LNCaP clone FGC (cell line): ENCODE data around the gene GALNT12.

Source experiments
- DNase-seq: peaks from one replicate; pipeline ENCODE4 v3.0.0-alpha.2; 2011; ENCODE audit warnings: low read depth
- H3K4me3 ChIP-seq: 2 replicates; pipeline ENCODE4 v1.5.1; 2011; ENCODE audit warnings: mild to moderate bottlenecking, low read depth, low read length, control low read depth
- TF ChIP-seq, protein P1 (sequence below): IDR thresholded peaks from 2 replicates; pipeline ENCODE4 v1.5.1; 2012; ENCODE audit warnings: mild to moderate bottlenecking; ENCODE audit not compliant: control insufficient read depth, insufficient read depth; ENCODE audit errors: extremely low read depth

Gene GALNT12

DNA sequence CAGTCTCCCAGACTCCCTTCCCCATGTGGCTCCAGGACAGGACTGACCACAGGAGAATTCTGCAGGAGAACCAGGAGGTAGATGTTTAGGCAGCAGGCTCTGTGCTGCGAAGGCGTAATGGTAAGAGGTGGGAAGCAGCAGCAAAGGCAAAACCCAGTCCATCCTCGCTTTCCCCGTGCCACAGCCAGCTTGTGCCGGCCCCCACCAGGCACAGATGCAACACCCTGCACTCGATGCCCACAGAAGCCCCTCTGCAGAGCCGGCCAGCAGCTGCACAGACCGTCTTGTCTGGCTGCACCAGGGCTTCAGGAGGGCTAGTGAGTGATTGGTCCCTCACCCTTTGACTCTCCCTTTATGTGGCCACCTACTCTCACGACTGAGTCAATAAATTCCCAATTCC, 39.1 kb upstream of the GALNT12 start:
- H3K4me3 ChIP-seq = no peak overlapping the region
- no peak for DNase-seq
- TF ChIP-seq, protein P1, sequence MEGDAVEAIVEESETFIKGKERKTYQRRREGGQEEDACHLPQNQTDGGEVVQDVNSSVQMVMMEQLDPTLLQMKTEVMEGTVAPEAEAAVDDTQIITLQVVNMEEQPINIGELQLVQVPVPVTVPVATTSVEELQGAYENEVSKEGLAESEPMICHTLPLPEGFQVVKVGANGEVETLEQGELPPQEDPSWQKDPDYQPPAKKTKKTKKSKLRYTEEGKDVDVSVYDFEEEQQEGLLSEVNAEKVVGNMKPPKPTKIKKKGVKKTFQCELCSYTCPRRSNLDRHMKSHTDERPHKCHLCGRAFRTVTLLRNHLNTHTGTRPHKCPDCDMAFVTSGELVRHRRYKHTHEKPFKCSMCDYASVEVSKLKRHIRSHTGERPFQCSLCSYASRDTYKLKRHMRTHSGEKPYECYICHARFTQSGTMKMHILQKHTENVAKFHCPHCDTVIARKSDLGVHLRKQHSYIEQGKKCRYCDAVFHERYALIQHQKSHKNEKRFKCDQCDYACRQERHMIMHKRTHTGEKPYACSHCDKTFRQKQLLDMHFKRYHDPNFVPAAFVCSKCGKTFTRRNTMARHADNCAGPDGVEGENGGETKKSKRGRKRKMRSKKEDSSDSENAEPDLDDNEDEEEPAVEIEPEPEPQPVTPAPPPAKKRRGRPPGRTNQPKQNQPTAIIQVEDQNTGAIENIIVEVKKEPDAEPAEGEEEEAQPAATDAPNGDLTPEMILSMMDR = no peak

DNA sequence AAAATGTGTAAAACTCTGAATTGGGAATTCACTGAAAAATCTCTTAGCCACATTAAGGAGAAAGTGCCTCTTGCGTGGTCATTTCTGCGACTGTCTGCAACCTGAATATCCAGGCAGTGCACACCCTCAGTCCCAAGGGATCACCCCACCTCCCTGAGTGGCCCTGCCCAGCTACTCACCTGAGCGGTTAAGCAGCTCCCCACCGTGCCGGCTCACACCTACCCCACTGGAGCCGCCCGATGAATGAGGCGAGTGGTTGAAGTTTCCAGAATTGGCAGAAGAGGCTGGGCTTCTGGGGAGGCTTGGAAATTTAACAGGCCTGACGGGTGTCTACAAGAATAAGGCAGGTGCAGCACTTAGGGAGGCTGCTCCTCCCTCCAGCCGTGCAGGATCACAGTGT, 36.8 kb upstream of the GALNT12 start:
- no peak for DNase-seq
- TF ChIP-seq, protein P1 = no peak
- H3K4me3 ChIP-seq = no peak overlapping the region

DNA sequence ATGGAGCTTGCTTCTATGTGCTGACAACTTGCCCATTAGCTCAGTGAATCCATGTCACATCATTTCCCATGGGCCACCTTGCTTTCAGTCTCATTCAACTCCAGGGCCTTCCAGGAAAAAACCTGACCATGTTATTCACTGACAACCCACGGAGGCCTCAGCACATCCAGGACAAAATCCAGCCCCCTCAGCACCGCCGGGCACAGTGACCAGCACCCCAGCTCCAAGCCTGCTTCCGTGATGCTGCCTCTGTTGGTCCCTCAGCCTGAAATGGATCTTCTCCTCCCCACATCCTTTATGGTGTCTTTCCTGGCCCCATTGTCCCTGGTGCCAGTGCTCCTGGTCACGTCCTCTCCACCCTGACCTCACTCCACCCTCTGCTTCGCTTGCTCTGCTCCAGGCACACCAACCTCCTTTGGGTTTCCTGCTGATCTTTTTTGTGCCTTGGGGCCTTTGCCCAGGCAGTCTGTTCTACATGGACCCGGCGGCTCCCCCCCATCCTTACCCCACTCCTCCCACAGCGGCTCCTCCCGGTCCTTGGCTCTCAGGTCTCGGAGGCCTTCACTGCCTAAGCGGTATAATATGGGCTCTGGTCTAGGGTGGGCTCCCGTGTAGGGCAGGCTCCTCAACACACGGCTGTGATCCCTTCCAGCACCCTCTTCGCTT, 36.1 kb upstream of the GALNT12 start:
- TF ChIP-seq, protein P1 = no peak
- DNase-seq = no peak

DNA sequence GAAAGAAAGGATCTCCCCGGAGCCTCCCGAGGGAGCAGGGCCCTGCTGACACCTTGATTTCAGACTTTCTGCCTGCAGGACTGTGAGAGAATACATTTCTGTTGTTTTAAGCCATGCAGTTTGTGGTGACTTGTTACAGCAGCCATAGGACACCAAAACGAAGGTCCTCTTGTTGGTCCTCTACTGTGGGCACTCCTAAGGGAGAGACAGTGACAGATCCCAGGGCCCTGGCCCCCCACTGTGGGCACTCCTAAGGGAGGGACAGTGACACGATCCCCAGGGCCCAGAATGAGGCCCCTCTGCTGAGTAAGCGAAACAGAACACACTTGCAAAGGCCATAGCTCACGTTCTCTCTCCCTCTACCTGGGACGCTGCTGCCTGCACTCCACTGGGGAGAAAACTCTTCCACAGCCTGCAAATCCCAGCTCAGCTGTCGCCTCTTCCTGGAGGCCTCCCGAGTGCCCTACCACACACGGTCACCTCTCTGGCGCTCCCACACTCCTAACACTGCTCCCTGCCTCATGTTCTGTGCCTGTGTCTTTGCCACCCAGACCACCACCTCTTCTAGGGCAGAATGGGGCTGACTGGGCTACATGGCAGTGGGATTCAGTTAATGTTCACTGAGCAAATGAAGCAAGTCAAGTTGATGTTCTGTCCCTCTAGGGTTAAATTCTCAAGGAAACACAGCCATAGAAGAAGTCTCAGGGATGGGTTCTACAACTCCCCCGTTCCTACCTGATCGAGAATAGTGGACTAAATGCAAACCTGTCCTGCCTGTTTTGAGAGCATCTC, 34.9 kb upstream of the GALNT12 start:
- TF ChIP-seq, protein P1 = no peak

More for the DNA sequence above, 36.1 kb upstream of the GALNT12 start:
- H3K4me3 ChIP-seq = no peak overlapping the region

DNA sequence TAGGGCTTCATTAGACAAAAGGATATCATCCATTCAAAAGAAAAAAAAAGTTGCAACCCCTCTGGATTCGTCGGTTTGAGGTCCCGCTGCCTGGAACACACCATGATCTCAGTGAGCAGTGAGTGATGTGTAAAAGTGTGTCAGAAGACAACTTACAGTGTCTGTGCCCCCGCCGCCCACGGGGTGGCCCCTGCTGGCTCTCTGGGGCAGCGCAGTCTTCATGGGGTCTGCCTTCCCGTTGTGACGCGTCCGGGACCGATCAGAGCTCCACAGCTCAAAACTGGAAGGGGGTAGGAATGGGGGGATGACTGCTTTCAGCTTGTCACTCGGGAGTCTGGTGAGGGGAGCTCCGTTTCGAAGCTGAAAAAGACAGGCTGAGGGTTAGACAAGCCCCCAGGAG, 33.7 kb upstream of the GALNT12 start:
- no peak for DNase-seq
- TF ChIP-seq, protein P1 = no peak
- H3K4me3 ChIP-seq = no peak overlapping the region

More for the DNA sequence above, 34.9 kb upstream of the GALNT12 start:
- no peak overlapping the region for H3K4me3 ChIP-seq
- DNase-seq = no peak

DNA sequence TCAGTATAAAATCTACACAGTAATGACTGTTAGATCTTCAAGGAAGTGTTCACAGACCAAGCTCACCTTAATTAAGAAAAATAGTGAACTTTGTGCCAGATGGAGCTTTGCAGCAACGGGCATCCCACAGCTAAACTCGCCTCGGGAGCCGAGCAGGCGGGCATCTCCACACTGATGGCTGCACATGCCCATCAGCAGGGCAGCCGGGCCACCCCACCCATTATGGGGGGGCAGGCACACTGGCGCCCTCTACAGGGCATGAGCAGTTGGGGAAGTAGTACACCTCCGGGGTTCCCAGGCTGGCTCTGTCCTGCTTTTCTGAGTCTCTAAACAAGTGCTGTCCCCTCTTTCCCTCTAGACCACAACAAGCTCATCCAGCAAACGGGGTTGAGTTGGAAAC, 32.7 kb upstream of the GALNT12 start:
- H3K4me3 ChIP-seq = no peak overlapping the region
- no peak for DNase-seq
- TF ChIP-seq, protein P1 = peak; percentile 57

DNA sequence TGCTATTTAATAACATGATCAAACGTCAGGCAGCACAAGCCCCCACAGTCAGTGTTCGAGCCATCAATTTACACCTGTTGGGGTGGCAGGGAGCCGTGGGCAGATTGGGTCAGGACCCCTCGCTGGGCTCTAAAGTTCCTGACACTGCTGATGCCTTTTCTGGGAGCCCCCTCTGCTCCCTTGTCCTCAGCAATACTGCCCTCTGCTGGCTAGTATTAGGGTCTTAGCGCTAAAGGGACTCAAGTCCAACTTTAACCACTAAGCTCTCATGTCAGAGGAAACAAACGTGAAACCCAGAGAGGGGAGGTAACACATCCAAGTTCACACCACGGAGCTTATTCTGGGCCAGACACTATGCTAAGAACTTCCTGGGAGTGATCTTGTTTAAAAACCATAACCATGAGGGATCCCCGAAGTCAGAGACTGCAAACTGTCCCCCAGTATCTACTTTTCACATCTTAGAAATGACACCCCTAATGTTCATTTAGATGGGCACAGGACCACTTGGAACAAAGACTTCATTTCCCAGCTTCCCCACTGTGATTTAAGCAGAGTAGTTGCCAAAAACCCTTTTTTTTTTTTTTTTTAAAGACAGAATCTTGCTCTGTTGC, 31.5 kb upstream of the GALNT12 start:
- TF ChIP-seq, protein P1 = peak; percentile 79
- peak; percentile 17 for DNase-seq
- H3K4me3 ChIP-seq = no peak overlapping the region
